KOPT-K1 (cell line): ENCODE data around the gene PARN.

Experiments used
- H3K27ac ChIP-seq: fragments of 200-600 bp; sonication (generic); 2 replicates; pipeline ENCODE4 v1.5.1; 2016; ENCODE audit warnings: antibody characterized with exemption, mild to moderate bottlenecking, low read depth, low read length; ENCODE audit not compliant: poor library complexity, severe bottlenecking
- H3K36me3 ChIP-seq: fragments of 200-600 bp; sonication (generic); 2 replicates; pipeline ENCODE4 v1.5.1; 2017; ENCODE audit warnings: antibody characterized with exemption, mild to moderate bottlenecking, low read length, moderate library complexity; ENCODE audit not compliant: insufficient read depth
- H3K9me3 ChIP-seq: fragments of 200-600 bp; sonication (generic); 2 replicates; pipeline ENCODE4 v1.5.1; 2017; ENCODE audit warnings: antibody characterized with exemption, low read length, mild to moderate bottlenecking; ENCODE audit not compliant: insufficient read depth, poor library complexity, severe bottlenecking

The PARN gene

DNA sequence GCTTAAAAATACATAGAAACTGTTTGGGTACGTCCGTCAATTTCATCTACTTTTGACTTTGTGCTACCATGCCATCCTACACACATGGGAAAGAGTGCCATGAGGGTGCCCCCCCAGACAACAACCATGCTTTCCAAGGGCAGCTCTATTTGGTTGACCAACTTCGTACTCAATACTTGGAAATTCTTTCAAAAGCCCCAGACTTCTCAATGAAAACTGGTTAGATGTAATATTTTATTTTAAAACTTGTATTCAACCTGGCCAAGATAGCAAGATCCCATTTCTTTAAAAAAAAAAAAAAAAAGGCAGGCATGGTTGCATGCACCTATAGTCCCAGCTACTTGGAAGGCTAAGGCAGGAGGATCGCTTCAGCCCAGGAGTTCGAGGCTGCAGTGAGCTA, 98.4 kb downstream of the PARN start:
- no peak overlapping the region for H3K27ac ChIP-seq
- peaks cover 9% of the 10 kb centered on the region; the same call in 1 of the 2 replicates for H3K36me3 ChIP-seq
- no peaks in the 10 kb centered on the region for H3K9me3 ChIP-seq

DNA sequence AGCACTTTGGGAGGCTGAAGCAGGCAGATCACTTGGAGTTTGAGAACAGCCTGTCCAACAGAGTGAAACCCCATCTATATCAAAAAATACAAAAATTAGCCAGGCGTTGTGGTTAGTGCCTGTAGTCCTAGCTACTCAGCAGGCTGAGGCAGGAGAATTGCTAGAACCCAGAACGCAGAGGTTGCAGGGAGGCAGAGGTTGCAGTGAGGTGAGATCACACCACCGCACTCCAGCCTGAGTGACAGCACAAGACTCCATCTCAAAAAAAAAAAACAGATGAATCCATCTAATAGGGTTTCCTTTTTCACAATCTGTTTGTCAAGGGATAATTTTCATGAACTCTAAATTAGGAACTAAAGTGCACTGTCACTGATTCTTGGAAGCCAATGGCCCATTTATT, 99.0 kb downstream of the PARN start:
- no peak overlapping the region for H3K27ac ChIP-seq
- H3K36me3 ChIP-seq = peaks cover 9% of the 10 kb centered on the region; the same call in 1 of the 2 replicates
- no peaks in the 10 kb centered on the region for H3K9me3 ChIP-seq

DNA sequence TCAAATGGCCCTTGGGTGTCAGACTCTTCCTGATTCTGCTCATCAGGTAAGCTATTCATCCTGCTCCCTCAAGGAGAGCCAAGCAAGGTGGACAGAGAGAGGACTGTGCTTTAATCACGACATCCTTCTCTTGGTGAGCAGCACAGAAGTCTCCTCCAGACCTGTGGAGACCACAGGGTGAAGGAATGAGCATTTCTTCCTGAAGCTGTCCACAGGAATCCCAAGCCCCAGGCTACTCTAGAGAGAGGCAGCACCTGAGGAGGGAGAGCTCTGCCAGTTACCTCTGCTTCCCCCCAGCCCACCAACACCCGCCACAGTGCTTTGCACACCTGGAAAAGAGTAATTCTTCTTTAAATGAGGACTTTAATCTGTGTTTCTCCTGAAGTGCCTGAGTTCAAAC, 100.0 kb downstream of the PARN start:
- Histone ChIP-seq H3K9me3 (no peaks in the 10 kb centered on the region), H3K36me3 (peaks cover 9% of the 10 kb centered on the region; the same call in 1 of the 2 replicates), H3K27ac (no peak overlapping the region)

DNA sequence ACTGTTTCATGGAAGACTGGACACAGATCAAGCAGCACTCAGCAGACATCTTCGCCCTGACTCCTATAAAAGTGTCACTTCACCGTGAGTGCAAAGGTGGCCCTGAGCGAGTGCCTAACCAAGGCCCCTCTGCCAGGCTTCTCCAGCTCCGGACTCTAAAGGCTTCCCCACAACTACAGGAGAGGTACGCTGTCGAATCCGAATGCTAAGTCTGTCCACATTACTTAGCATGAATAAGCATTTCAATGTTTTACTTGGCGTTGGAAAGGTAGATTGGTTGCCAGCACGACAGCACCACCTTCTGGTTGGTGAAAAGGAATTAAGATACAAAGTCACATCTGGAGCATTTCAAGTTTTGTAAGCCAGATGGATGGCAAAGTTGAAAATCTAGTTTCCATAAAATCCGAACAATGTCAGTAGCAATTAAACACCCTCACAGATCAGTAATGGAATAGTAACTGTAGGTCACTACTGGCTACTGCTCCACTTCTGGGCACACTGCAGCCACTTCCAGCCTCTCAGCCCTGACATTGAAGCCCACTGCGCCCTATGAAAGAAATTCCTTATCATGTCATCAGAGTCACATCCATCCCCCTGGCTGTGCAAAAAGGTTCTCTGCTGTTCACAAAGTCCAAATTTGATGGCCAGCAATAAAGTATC, 100.9 kb downstream of the PARN start:
- no peak overlapping the region for H3K27ac ChIP-seq
- peaks cover 9% of the 10 kb centered on the region; the same call in 1 of the 2 replicates for H3K36me3 ChIP-seq
- no peaks in the 10 kb centered on the region for H3K9me3 ChIP-seq

DNA sequence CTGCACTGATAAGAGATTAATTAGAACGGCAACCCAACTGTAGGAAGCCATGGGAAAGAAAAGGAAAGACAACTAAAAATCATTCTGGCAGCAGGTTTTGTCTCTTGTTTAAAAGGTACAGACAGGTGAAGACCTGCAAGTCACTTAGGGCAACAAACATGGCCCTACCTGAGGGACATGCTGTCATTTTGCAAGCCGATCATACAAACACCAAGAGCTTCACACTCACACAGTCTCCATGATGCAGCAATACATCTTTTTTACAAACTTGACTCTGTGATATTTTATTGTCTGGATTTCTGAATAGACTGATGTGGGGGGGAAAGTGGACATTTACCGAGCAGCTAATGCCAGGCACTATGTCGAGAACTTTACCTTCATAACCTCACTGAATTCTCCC, 101.8 kb downstream of the PARN start:
- 0 out of 2 replicates have a peak, but pooled peaks cover 3% of the 10 kb centered on the region for H3K36me3 ChIP-seq
- H3K9me3 ChIP-seq = no peaks in the 10 kb centered on the region
- no peak overlapping the region for H3K27ac ChIP-seq

DNA sequence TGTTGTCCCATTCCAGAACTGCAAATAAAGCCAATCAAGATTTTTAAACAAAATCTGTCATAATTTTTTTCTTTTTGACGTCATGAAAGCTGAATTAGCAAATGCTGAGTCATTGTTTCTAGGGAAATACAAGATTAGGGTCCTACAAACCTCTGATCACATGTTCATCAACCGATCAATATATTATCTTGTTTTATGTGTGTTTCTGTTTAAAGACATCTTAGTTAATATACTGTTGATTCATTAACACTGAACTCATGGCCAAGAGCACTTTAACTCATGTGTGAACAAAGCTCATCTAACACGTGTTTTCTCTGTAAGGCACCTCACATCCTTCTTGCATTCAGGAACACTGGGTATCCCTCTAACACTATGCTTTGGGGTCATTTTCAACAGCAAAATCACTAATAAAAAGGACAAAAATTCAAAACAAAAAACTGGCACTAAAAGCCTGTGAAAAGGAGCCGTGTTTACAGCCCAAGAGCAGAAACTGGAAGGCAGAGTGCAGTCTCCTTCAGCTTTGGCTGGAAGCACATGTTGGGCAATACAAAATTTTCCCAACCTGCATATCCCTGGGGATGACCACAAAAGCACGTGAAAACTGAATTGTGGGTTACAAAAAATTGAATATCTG, 102.5 kb downstream of the PARN start:
- no peaks in the 10 kb centered on the region for H3K9me3 ChIP-seq
- H3K36me3 ChIP-seq = 0 out of 2 replicates have a peak, but pooled peaks cover 3% of the 10 kb centered on the region
- H3K27ac ChIP-seq = no peak overlapping the region

DNA sequence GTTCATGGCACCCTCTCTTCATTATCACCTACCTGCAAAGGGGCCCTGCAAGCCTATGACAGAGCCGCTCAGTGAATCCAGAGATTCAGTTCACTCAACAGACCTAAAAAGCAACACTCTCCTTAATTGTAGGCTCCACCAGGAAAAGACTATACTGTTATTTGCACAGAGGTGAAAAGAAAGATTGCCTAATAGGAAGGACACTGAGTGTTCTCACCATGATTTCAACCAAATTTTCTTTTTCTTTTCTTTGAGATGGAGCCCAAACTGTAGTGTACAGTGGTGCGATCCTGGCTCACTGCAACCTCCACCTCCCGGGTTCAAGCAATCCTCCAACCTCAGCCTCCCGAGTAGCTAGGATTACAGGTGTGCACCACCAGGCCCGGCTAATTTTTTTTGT, 104.5 kb downstream of the PARN start:
- Histone ChIP-seq H3K9me3 (no peaks in the 10 kb centered on the region), H3K36me3 (0 out of 2 replicates have a peak, but pooled peaks cover under 1% of the 10 kb centered on the region), H3K27ac (no peak overlapping the region)

DNA sequence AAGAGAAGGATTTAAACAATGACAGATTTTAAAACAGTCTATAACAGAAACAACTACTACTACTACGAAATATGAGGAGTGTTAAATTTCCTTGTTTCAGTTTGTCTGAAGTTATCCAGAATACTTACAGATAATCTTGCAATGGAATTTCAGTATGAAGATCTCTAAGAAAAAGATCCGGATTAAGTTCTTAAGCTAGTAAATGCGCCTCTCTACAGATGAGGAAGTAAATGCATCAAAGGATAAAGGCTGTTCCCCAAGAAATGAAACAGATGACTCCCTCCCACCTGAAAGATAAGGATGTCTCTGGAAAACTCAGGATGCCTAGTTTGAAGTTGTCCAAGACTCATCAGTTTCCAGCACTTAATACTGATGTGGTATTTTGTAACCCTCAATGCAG, 105.1 kb downstream of the PARN start:
- H3K27ac ChIP-seq = no peak overlapping the region
- no peaks in the 10 kb centered on the region for H3K9me3 ChIP-seq
- no peaks in the 10 kb centered on the region for H3K36me3 ChIP-seq

DNA sequence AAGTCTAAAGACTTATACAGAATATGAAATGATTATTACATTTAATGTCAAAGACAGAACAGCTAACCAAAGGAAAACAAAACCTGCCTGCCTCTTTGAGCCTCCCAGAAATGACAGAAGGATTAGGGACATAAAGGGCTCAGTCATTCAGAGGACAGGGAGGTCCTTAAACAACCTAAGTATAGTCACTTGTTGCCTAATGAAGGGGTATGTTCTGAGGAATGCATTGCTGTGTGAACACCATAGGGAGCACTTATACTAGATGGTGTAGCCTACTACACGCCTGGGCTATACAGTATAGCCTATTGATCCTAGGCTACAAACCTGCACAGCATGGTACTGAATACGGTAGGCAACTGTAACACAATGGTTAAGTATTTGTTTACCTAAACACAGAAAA, 106.4 kb downstream of the PARN start:
- no peaks in the 10 kb centered on the region for H3K36me3 ChIP-seq
- H3K9me3 ChIP-seq = no peaks in the 10 kb centered on the region
- no peak overlapping the region for H3K27ac ChIP-seq

DNA sequence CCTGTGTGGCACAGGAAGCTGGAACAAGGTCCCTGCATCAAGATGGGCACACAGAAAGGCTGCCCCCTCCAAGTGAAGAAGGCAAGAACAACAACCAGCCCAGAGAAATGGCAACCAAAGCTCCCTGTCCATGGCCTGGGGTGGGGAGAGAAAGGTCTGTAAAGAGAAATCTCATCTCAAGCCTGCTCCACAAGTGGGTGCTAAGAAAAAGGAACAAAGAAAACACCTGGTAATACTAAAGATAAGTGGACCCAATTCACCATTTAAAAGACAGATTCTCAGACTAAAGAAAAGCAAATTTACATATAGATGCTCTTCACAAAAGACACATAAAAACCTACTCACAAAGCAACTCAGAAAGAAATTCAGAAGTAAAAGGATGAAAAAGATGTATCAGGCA, 107.4 kb downstream of the PARN start:
- Histone ChIP-seq H3K36me3 (no peaks in the 10 kb centered on the region), H3K27ac (no peak overlapping the region), H3K9me3 (no peaks in the 10 kb centered on the region)

DNA sequence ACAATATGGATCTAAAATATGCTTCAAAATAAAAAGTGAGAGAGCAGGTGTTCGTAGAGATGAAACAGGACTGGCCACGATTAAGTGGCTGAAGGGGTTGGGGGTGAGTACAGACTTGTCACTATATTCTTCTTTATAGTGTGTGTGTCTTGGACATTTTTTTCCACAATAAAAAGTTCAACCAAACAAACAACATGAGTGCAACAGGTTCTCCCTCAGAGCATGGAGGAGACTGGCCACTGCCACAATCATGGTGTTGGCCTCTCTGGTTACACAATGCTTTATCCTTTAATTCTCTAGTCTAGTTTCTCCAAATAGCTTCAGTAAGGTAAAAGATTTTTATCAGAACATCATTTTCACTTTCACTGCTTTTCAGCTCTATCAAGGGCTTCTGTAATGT, 109.3 kb downstream of the PARN start:
- no peaks in the 10 kb centered on the region for H3K36me3 ChIP-seq
- H3K9me3 ChIP-seq = no peaks in the 10 kb centered on the region
- no peak overlapping the region for H3K27ac ChIP-seq

DNA sequence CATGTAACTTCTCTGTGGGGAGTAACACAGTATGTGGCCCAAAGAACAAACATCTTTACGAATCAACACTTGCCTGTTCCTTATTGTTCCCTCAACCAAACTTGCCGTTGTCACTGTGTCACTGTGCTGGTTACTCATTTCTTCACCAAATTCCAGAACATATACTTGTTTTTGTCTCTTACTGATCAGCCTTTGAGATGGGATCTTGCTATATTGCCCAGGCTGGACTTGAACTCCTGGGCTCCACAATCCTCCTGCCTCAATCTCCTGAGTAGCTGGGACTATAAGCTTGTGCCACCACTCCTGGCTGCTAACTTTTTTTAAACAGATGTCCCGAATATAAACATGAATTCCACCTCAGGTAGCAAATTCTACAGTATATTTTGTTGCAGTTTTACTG, 115.1 kb downstream of the PARN start:
- Histone ChIP-seq H3K9me3 (no peaks in the 10 kb centered on the region), H3K27ac (no peak overlapping the region), H3K36me3 (no peaks in the 10 kb centered on the region)

DNA sequence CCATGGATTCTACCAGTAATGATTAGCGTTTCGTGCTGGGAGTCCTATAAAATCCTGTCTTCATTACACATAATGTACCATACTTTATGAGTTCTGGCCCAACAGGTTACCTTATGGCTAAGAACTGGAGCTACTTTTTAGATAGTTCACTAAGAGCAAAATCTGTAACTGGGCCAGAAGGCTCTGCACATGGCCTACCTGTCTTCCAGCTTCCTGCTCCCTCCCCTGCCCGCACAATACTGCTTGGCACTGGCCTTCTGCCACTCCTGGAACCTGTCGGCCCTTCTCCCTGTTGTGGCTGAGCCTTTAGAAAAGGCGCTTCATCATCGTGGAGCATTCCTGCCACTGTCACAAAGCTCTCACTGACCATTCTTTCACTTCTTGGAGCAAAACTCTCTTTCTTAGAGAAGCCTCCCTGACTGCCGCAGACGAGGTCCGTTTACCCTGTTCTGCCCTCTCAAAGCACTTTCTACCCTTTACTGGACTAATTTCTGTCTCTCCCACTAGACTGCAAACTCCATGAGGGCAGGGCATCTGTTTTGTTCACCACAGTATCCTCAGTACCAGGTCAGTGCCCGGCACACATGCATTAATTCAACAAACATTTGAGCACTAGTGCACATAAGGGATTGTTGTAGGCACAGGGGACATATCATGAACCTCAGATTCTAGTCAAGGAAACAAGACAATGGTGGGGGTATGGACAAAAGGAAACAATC, 116.5 kb downstream of the PARN start:
- H3K36me3 ChIP-seq = no peaks in the 10 kb centered on the region
- H3K27ac ChIP-seq = no peak overlapping the region

DNA sequence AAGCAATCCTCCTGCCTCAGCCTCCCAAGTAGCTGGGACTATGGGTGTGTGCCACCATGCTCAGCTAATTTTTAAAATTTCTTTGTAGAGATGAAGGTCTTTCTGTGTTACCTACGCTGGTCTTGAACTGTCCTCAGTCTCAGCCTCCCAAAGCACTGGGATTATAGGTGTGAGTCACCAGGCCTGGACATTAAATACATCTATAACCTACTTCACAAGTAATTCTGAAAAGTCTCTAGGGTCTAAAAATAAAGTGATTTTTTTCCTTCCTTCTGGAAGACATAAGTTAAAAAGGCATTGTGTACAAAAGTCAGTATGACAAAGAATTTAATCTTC, 118.3 kb downstream of the PARN start:
- no peak overlapping the region for H3K27ac ChIP-seq
- no peaks in the 10 kb centered on the region for H3K36me3 ChIP-seq
- H3K9me3 ChIP-seq = no peaks in the 10 kb centered on the region

More for the DNA sequence above, 116.5 kb downstream of the PARN start:
- no peaks in the 10 kb centered on the region for H3K9me3 ChIP-seq

DNA sequence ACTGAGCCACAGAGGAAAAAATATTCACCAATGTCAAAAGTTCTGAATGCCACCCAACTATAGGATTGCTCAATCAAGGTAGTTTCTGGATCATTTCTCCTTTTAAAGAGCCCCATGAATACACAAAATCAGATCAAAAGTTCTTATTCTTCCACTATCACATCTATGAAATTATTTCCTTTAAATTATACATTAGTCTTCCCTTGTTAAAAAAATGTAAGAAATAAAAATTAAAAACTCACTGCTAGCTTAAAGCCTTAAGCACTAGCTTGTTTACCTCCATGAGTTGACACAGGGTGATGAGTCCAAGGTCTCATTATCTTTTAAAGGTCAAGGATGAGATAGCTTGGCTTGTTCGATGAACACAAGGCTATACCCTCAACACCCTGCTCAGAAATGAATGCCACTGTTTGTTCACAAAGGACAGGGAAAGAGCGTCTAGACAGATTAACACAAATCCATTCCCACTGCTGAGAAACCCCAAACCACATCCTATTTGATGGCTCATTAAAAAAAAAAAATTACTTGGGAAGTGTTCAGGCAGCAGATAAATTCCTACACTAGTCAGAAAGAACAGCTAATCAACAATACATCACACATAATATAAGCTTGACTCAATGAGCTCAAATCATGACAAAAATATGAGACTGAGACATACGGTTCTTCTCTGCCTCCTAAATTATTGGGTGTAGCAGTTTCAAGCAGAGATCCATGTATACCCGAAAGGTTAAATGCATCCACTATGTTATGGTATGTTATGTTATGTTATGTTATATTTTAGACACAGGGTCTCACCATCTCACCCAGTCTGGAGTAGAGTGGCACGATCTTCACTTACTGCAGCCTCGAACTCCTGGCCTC, 118.9 kb downstream of the PARN start:
- no peak overlapping the region for H3K27ac ChIP-seq
- H3K9me3 ChIP-seq = no peaks in the 10 kb centered on the region
- no peaks in the 10 kb centered on the region for H3K36me3 ChIP-seq
